Activated CD4-positive, alpha-beta T cell treated with anti-CD3 and anti-CD28 coated beads, Interleukin-2, amount 50 U/mL, for 4 hours (primary cell): ENCODE measurements around the gene FLT3LG.
"Not testable (repeated sequence)": the region's sequence is repeated elsewhere in the genome, so short reads cannot be mapped to it uniquely, and the experiment has no call there.

Experiments
- DNase-seq, 2 experiments: peaks; one replicate each; pipeline ENCODE4 v3.0.0-alpha.2; 2020

The FLT3LG gene

GRCh38 chr19:49441210-49441959, 32.6 kb upstream of the FLT3LG start, which contains the start of gene SLC17A7:
SLC17A7 (minus strand) TSS chr19:49441527; CDS start chr19:49441379, 148 bp downstream.
- DNase-seq, result no peak

- DNase-seq, result no peak
Observed at GRCh38 chr19:49441960-49442350, 32.1 kb upstream of the FLT3LG start.

DNA sequence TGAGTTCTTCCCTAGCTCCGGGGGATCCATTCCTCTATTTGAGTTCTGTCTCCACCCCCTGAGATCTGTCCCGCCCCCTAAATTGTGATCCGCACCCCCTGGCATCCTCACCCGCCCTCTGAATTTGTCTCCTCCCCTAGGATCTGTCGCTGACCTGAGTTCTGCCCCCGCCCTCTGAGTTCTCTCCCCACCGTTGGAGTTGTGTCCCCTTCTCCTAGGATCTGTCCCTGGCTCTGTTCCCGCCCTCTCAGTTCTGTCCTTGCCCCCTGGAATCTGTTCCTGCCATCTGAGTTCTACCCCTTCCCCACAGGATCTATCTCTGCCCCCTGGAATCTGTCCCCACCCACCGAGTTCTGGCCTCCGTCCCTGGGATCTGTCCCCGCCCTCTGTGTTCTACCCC, 31.7 kb upstream of the FLT3LG start:
- no peak for DNase-seq

- peak; percentile 24 to 40 for DNase-seq
Observed at GRCh38 chr19:49442771-49443365, 31.1 kb upstream of the FLT3LG start.

DNA sequence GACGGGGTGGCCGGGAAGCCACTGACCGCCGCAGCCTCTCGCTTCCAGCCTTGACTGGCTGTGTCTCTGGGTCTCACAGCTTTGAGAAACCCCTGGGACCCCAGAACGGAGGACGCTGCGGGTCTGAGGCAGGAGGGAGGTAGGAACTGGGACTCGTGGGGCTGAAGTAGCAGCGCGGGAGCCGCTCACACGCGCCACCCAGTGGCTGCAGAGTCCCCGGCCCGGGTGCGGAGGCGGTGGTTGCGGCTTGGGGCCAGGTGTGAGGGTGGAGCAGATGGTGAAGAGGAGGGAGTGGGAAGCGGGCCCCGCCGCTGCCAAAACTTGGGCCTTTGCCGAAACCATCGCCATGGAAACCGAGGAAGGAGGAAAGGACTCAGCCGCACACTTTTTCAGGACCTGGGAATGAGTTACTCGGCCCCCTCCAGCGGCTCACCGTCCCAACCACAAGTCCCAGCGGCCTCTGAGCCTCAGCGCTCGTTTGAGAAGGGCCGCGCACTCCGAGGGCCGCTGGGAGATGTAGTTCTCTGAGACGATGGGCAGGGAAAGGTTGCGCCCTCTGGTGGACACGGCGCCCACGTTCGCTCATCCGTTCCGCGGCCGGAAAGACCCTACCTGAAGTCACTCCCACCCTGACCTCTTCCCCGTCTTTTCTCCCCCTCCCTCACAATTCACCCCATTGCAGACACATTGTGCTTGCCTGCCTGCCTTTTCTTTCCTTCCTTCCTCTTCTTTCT, 30.5 kb upstream of the FLT3LG start:
- DNase-seq, result peak; percentile 90

- DNase-seq, result not testable (repeated sequence)
Observed at GRCh38 chr19:49444100-49444700, 29.8 kb upstream of the FLT3LG start.

GRCh38 chr19:49445997-49446396, 28.0 kb upstream of the FLT3LG start:
- no peak for DNase-seq

GRCh38 chr19:49447485-49448431, 26.3 kb upstream of the FLT3LG start:
- DNase-seq, result no peak

GRCh38 chr19:49448432-49448786, 25.6 kb upstream of the FLT3LG start:
- DNase-seq, result no peak

GRCh38 chr19:49450405-49450804, 23.6 kb upstream of the FLT3LG start:
- no peak for DNase-seq

- peak; percentile 93 for DNase-seq
Observed at GRCh38 chr19:49451430-49452181, 22.4 kb upstream of the FLT3LG start, which contains the start of gene PIH1D1. PIH1D1 (minus strand) TSS chr19:49451814; CDS start chr19:49451574, 240 bp downstream.

DNA sequence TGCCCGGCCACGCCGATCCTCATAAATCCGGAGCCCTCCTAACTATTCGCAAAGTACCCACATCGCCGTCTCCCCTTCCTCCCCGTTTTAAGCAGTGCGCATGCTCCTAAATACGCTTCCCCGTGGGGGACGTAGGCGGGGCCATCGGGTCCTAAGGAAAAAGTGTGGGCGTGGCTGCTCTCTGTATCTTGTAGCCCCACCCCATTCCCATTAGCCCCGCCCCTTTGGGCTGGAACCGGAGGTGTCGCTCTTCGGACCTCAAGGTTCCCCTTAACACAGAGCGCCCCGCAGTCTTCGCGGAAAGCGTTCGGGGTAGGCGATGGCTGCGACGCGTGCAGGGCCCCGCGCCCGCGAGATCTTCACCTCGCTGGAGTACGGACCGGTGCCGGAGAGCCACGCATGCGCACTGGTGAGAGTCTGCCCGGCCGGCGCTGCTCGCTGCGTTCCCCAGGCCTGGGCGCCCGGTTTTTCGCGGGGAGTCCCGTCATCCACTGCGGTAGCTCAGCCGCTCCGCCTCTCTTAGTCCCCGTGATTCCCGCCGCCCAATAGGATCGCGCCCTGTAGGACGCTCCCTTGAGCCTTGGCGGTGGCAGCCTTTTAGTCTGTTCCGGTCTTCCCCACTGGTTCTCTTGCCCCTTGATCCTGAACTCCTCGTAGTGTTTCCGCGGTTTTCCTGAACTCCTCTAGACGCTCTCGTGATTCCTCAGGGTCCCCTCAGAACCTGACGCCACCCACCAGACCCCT, 20.8 kb upstream of the FLT3LG start, which contains the start of gene ALDH16A1:
Gene ALDH16A1 (plus strand): TSS at position 213 of the 744 bp plus-strand sequence. CDS start 107 bp downstream, at position 320.
- DNase-seq, result peak; percentile 95 to 96

DNA sequence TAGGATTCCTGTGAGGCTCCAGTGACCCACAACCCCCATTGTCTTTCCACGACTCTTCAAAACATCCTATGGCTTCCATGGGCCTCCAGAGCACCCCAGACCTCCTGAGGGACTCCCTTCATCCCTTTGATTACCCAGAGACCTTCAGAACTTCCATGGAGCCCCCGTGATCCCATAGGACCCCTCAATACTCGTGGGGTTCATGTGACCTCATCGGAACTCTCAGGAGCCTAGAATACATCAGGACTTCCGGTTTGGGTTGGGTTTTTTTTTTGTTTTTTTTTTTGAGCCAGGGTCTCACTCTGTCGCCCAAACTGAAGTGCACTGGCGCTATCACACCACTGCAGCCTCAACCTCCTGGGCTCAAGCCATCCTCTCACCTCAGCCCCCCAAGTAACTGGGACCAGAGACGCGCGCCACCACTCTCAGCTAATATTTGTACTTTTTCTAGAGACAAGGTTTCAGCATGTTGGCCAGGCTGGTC, 20.2 kb upstream of the FLT3LG start:
- DNase-seq, result no peak

DNA sequence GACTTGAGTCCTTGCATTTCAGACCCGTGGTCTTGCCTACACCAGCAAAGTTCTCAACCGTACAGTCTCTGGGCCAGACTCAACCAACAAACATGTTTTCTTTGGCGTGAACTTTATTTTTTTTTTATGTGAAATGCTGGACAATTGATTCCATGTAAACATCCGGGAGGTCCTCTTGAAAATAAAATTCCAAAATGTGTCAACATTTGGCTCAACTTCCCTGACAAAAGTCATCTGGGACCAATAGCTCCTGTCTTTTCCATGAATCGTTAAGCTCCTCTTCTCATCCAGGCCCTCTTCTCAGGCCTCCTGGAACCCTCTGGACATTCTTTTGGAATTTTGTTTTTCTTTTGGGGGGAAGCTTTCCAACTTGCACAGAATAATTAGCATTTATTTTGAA, 18.2 kb upstream of the FLT3LG start:
- no peak for DNase-seq

- no peak for DNase-seq
Observed at GRCh38 chr19:49456326-49456725, 17.7 kb upstream of the FLT3LG start.

DNA sequence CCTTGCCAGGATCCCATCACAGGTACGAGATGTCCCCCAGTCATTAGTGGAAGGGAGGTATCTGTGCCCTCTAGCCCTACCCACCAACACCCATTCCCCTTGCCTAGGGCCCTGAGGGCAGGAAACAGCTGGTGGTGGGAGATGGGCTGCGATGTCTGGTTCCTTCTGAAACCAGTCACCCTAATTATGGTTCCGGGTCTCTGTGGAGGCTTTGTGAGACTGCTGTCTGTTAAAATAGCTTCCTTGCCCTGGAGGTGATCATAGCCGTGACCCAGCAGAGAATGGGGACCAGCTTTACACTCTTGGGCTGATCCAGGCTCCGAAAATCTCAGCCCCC, 15.5 kb upstream of the FLT3LG start:
- no peak for DNase-seq

- DNase-seq, result no peak
Observed at GRCh38 chr19:49459388-49459787, 14.6 kb upstream of the FLT3LG start.

GRCh38 chr19:49461130-49461529, 12.9 kb upstream of the FLT3LG start:
- DNase-seq, result not testable (repeated sequence)

DNA sequence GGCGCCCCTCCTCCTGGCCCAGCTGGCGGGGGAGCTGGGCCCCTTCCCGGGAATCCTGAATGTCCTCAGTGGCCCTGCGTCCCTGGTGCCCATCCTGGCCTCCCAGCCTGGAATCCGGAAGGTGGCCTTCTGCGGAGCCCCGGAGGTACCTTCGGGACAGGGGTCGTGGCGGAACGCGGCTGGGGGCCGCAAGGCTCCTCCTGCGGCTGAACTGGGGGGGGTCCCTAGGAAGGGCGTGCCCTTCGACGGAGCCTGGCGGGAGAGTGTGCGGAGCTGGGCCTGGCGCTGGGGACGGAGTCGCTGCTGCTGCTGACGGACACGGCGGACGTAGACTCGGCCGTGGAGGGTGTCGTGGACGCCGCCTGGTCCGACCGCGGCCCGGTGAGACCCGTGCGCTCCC, 12.4 kb upstream of the FLT3LG start:
- DNase-seq, result no peak

DNA sequence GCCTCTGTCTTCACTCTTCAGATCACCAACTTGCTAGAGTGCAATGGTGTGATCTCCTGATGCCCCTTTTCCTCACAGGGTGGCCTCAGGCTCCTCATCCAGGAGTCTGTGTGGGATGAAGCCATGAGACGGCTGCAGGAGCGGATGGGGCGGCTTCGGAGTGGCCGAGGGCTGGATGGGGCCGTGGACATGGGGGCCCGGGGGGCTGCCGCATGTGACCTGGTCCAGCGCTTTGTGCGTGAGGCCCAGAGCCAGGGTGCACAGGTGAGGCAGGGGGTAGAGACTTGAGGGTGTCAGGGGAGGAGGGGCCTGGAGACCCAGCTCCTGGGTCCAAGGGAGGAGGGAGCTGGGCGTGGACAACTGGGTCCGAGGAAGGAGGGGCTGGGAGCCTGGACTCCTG, 11.5 kb upstream of the FLT3LG start:
- DNase-seq, result no peak
